Fibroblast of pulmonary artery (primary cell): ENCODE results near the gene PER1.
A peak's percentile ranks its signal among the peaks of the same experiment; 100 is the strongest.

Source experiments
- DNase-seq: peaks from one replicate; pipeline ENCODE4 v3.0.0-alpha.2; 2010; ENCODE audit warnings: low read depth
- H3K4me3 ChIP-seq: replicated peaks from 2 replicates; pipeline ENCODE4 v1.5.1; 2011; ENCODE audit warnings: low read depth, mild to moderate bottlenecking, control low read depth, low read length, moderate library complexity
- CTCF ChIP-seq: IDR thresholded peaks from 2 replicates; pipeline ENCODE4 v1.5.1; 2011; ENCODE audit warnings: mild to moderate bottlenecking, control low read depth, low read length, inconsistent platforms; ENCODE audit errors: missing control alignments

The PER1 gene, protein sequence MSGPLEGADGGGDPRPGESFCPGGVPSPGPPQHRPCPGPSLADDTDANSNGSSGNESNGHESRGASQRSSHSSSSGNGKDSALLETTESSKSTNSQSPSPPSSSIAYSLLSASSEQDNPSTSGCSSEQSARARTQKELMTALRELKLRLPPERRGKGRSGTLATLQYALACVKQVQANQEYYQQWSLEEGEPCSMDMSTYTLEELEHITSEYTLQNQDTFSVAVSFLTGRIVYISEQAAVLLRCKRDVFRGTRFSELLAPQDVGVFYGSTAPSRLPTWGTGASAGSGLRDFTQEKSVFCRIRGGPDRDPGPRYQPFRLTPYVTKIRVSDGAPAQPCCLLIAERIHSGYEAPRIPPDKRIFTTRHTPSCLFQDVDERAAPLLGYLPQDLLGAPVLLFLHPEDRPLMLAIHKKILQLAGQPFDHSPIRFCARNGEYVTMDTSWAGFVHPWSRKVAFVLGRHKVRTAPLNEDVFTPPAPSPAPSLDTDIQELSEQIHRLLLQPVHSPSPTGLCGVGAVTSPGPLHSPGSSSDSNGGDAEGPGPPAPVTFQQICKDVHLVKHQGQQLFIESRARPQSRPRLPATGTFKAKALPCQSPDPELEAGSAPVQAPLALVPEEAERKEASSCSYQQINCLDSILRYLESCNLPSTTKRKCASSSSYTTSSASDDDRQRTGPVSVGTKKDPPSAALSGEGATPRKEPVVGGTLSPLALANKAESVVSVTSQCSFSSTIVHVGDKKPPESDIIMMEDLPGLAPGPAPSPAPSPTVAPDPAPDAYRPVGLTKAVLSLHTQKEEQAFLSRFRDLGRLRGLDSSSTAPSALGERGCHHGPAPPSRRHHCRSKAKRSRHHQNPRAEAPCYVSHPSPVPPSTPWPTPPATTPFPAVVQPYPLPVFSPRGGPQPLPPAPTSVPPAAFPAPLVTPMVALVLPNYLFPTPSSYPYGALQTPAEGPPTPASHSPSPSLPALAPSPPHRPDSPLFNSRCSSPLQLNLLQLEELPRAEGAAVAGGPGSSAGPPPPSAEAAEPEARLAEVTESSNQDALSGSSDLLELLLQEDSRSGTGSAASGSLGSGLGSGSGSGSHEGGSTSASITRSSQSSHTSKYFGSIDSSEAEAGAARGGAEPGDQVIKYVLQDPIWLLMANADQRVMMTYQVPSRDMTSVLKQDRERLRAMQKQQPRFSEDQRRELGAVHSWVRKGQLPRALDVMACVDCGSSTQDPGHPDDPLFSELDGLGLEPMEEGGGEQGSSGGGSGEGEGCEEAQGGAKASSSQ (N-terminal part only)

GRCh38 chr17:8152112-8152775 lies at the start of gene PER1:
Gene PER1 (minus strand): TSS chr17:8152404. CDS start chr17:8150706, 1,698 bp downstream.
- no peak for TF ChIP-seq CTCF
- DNase-seq: peak; percentile 98

GRCh38 chr17:8192070-8192815 lies 40.0 kb upstream of the PER1 start:
- H3K4me3 ChIP-seq: peak overlapping the region; percentile 40
- TF ChIP-seq CTCF: no peak
- DNase-seq: peak; percentile 93

More at GRCh38 chr17:8152112-8152775, at the start of gene PER1:
- peak within 1 kb of the TSS; percentile 85 for H3K4me3 ChIP-seq

DNA sequence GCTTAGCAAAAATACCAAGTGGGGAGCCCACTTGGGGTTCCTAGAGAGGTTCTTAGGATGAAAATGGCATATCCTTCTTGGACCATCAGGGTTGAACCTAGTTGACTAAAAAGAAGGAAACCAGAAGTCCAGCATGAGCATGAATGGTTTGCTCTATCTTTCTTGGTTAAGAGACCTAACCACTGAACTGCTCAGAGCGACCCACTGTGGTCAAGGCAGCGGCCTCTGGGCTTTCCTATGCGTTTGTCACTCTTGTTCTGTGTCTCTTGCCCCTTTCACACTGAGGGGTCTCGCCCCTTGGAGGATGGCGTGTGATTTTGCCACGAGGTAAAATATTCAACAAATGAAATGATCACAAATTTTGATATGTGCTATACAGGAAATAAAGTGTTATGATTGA lies 38.3 kb upstream of the PER1 start:
- DNase-seq: no peak
- H3K4me3 ChIP-seq: peak overlapping the region; percentile 27
- no peak for TF ChIP-seq CTCF

DNA sequence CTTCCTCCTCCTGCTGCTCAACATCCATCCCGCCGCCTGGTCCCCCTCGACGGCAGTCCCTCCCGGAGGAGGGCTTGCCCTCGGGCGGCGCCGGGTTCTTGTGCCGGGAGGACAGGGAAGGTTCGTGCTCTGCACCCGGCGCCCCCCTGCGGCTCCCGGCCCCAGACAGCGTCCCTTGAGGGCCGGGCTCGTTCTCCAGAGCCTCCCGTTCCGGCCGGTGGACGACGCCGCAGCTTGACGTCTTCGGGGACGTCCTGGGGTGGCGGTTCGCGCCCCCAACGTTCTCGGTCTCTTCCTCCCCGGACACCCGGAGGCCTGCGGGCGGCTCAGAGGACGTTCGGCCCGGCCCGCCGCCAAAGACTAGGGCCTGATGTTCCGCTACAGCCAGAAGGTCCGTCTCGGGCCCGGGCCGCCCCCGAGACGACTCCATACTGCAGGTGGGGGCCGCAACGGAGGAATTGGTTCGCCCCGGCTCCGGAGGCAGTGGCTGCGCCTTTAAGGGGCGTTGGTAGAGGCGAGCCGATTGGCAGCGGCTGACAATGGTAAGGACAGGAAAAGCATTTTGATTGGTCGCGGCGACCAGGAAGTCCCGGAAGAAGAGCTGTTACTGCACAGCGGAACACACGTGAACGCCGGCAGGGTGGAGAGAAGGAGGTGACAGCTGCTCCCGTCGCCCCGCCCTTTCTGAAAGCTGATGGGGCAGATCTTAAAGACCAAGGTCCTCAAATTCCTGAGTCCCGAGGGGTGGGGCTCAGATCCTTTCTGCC lies 37.7 kb upstream of the PER1 start, which contains the start of gene BORCS6:
Gene BORCS6 (minus strand): TSS at position 470 of the 767 bp plus-strand sequence. CDS start 40 bp downstream, at position 430.
- H3K4me3 ChIP-seq: peak within 1 kb of the TSS; percentile 79
- no peak for TF ChIP-seq CTCF
- DNase-seq: peak; percentile 99

GRCh38 chr17:8189041-8189710 lies 37.0 kb upstream of the PER1 start:
- DNase-seq: no peak
- H3K4me3 ChIP-seq: peak overlapping the region; percentile 79
- no peak for TF ChIP-seq CTCF
